ENCODE measurements around the gene NRXN3. TPM values are rescaled to one million over a fixed set of nuclear protein-coding genes. Genes with fewer than 3 reads are reported as not detected.

Gene NRXN3
- total RNA-seq, 1 donor = 2.5 TPM

- no peak overlapping the region for H3K4me3 ChIP-seq (ENCODE audit: insufficient read depth, low read length)
- H3K27ac ChIP-seq (ENCODE audit: low read depth, low read length) = no peak overlapping the region
- H3K27me3 ChIP-seq (ENCODE audit: insufficient read depth, low read length) = no peaks in the 10 kb centered on the region
- DNase-seq (ENCODE audit: insufficient read length, low spot score, missing footprints) = no peak
- H3K36me3 ChIP-seq (ENCODE audit: insufficient read depth, low read length) = no peaks in the 10 kb centered on the region
- H4K20me1 ChIP-seq (ENCODE audit: insufficient read depth, low read length) = no peaks in the 10 kb centered on the region
- H3K9me3 ChIP-seq (ENCODE audit: low read depth, low read length) = no peaks in the 10 kb centered on the region
- no peaks in the 10 kb centered on the region for H3K79me2 ChIP-seq (ENCODE audit: insufficient read depth, low read length)
- no peak overlapping the region for H2AFZ ChIP-seq (ENCODE audit: low read length)
- TF ChIP-seq CTCF (IDR thresholded peaks at IDR 0.05; ENCODE audit: extremely low read depth, low read depth, low read length) = no peak
- no peaks in the 10 kb centered on the region for H3K4me1 ChIP-seq (ENCODE audit: insufficient read depth, low read length)
- no peak overlapping the region for H3K4me2 ChIP-seq (ENCODE audit: insufficient read depth, low read length)
Observed at GRCh38 chr14:79910086-79910485, 1739.9 kb downstream of the NRXN3 start.

- TF ChIP-seq CTCF (IDR thresholded peaks at IDR 0.05; ENCODE audit: extremely low read depth, low read depth, low read length) = no peak
- Histone ChIP-seq H2AFZ (ENCODE audit: low read length) (no peak overlapping the region), H3K79me2 (ENCODE audit: insufficient read depth, low read length) (no peaks in the 10 kb centered on the region), H3K4me2 (ENCODE audit: insufficient read depth, low read length) (no peak overlapping the region), H3K4me3 (ENCODE audit: insufficient read depth, low read length) (no peak overlapping the region), H3K36me3 (ENCODE audit: insufficient read depth, low read length) (no peaks in the 10 kb centered on the region), H3K27me3 (ENCODE audit: insufficient read depth, low read length) (no peaks in the 10 kb centered on the region), H3K4me1 (ENCODE audit: insufficient read depth, low read length) (no peaks in the 10 kb centered on the region), H4K20me1 (ENCODE audit: insufficient read depth, low read length) (no peaks in the 10 kb centered on the region), H3K27ac (ENCODE audit: low read depth, low read length) (no peak overlapping the region), H3K9me3 (ENCODE audit: low read depth, low read length) (no peaks in the 10 kb centered on the region)
- DNase-seq (ENCODE audit: insufficient read length, low spot score, missing footprints) = no peak
Observed at GRCh38 chr14:79911744-79912143, 1741.6 kb downstream of the NRXN3 start.

GRCh38 chr14:79914595-79914994 lies 1744.4 kb downstream of the NRXN3 start:
- TF ChIP-seq CTCF (IDR thresholded peaks at IDR 0.05; ENCODE audit: extremely low read depth, low read depth, low read length) = no peak
- Histone ChIP-seq H3K9me3 (ENCODE audit: low read depth, low read length) (no peaks in the 10 kb centered on the region), H3K4me3 (ENCODE audit: insufficient read depth, low read length) (no peak overlapping the region), H4K20me1 (ENCODE audit: insufficient read depth, low read length) (no peaks in the 10 kb centered on the region), H3K79me2 (ENCODE audit: insufficient read depth, low read length) (no peaks in the 10 kb centered on the region), H3K27me3 (ENCODE audit: insufficient read depth, low read length) (no peaks in the 10 kb centered on the region), H3K36me3 (ENCODE audit: insufficient read depth, low read length) (no peaks in the 10 kb centered on the region), H3K4me2 (ENCODE audit: insufficient read depth, low read length) (no peak overlapping the region), H2AFZ (ENCODE audit: low read length) (no peak overlapping the region), H3K27ac (ENCODE audit: low read depth, low read length) (no peak overlapping the region), H3K4me1 (ENCODE audit: insufficient read depth, low read length) (no peaks in the 10 kb centered on the region)
- no peak for DNase-seq (ENCODE audit: insufficient read length, low spot score, missing footprints)

- H4K20me1 ChIP-seq (ENCODE audit: insufficient read depth, low read length) = no peaks in the 10 kb centered on the region
- H3K36me3 ChIP-seq (ENCODE audit: insufficient read depth, low read length) = no peaks in the 10 kb centered on the region
- H3K9me3 ChIP-seq (ENCODE audit: low read depth, low read length) = no peaks in the 10 kb centered on the region
- DNase-seq (ENCODE audit: insufficient read length, low spot score, missing footprints) = no peak
- no peak overlapping the region for H3K4me3 ChIP-seq (ENCODE audit: insufficient read depth, low read length)
- TF ChIP-seq CTCF (IDR thresholded peaks at IDR 0.05; ENCODE audit: extremely low read depth, low read depth, low read length) = no peak
- H3K27ac ChIP-seq (ENCODE audit: low read depth, low read length) = no peak overlapping the region
- no peak overlapping the region for H3K4me2 ChIP-seq (ENCODE audit: insufficient read depth, low read length)
- no peak overlapping the region for H2AFZ ChIP-seq (ENCODE audit: low read length)
- H3K27me3 ChIP-seq (ENCODE audit: insufficient read depth, low read length) = no peaks in the 10 kb centered on the region
- H3K4me1 ChIP-seq (ENCODE audit: insufficient read depth, low read length) = no peaks in the 10 kb centered on the region
- no peaks in the 10 kb centered on the region for H3K79me2 ChIP-seq (ENCODE audit: insufficient read depth, low read length)
Observed at GRCh38 chr14:79915406-79915805, 1745.2 kb downstream of the NRXN3 start.

Measured in osteoblast (primary cell).